Measurements from ENCODE around the gene OLIG1.

DNA sequence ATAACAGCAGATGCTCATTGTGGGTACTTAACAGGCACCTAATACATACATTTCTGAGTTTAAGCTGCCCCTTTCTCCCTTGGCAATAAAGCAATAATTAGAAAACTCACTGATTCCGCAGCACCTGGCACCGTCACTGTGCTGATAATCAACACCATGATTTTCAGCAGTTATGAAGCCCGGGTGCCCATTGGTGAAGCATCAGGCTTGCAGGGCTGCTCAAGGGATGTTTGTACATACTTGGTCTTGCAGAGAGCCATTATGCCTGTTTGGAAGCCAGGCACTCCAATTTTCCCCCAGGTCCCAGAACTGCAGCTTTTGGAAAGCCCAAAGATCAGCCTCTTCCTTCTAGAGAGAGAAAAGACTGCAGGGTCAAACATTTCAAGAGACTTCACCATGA is 44.3 kb downstream of the OLIG1 start:
- no peak for TF ChIP-seq POLR2A (IDR thresholded peaks at IDR 0.05; ENCODE audit: control extremely low read depth in 1 of 2, low read depth in 2 of 2, low read length in 2 of 2)
- no peak for TF ChIP-seq RFX5 (IDR thresholded peaks at IDR 0.05; ENCODE audit: borderline replicate concordance, low read depth, low read length)
- no peak for TF ChIP-seq EZH2 (IDR thresholded peaks at IDR 0.05; ENCODE audit: low read depth, low read length, severe bottlenecking)
- no peak for TF ChIP-seq GABPA (IDR thresholded peaks at IDR 0.05; ENCODE audit: borderline replicate concordance, insufficient read depth, low read length)
- TF ChIP-seq, protein P1, sequence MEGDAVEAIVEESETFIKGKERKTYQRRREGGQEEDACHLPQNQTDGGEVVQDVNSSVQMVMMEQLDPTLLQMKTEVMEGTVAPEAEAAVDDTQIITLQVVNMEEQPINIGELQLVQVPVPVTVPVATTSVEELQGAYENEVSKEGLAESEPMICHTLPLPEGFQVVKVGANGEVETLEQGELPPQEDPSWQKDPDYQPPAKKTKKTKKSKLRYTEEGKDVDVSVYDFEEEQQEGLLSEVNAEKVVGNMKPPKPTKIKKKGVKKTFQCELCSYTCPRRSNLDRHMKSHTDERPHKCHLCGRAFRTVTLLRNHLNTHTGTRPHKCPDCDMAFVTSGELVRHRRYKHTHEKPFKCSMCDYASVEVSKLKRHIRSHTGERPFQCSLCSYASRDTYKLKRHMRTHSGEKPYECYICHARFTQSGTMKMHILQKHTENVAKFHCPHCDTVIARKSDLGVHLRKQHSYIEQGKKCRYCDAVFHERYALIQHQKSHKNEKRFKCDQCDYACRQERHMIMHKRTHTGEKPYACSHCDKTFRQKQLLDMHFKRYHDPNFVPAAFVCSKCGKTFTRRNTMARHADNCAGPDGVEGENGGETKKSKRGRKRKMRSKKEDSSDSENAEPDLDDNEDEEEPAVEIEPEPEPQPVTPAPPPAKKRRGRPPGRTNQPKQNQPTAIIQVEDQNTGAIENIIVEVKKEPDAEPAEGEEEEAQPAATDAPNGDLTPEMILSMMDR (IDR thresholded peaks at IDR 0.05; ENCODE audit: control extremely low read depth in 1 of 3, insufficient read depth in 1 of 3, low read depth in 1 of 3, low read length in 3 of 3), result no peak
- TF ChIP-seq ZNF274 (IDR thresholded peaks at IDR 0.05; ENCODE audit: borderline replicate concordance, extremely low read depth, low read length), result no peak
- no peak for TF ChIP-seq RBBP5 (IDR thresholded peaks at IDR 0.05; ENCODE audit: borderline replicate concordance, low read depth, low read length)
- no peak for TF ChIP-seq RXRA (IDR thresholded peaks at IDR 0.05; ENCODE audit: insufficient read depth, low read depth, low read length)
- TF ChIP-seq EP300 (IDR thresholded peaks at IDR 0.05; ENCODE audit: borderline replicate concordance in 1 of 2, low read depth in 2 of 2, low read length in 2 of 2), result no peak
- no peak for TF ChIP-seq ATF3 (IDR thresholded peaks at IDR 0.05; ENCODE audit: insufficient read depth, low read depth, low read length)
- no peak for TF ChIP-seq POLR2AphosphoS5 (IDR thresholded peaks at IDR 0.05; ENCODE audit: low read depth, low read length)

All from H1 (cell line).